ENCODE results near the gene SPDYE18. TPM values are rescaled to one million over a fixed set of nuclear protein-coding genes. Genes with fewer than 3 reads are reported as not detected.
"Not testable (repeated sequence)": the region's sequence is repeated elsewhere in the genome, so short reads cannot be mapped to it uniquely, and the experiment has no call there.

The SPDYE18 gene
- 0.04 TPM in 1 of 2 replicates, not detected in the other for polyA plus RNA-seq (2013)

DNA sequence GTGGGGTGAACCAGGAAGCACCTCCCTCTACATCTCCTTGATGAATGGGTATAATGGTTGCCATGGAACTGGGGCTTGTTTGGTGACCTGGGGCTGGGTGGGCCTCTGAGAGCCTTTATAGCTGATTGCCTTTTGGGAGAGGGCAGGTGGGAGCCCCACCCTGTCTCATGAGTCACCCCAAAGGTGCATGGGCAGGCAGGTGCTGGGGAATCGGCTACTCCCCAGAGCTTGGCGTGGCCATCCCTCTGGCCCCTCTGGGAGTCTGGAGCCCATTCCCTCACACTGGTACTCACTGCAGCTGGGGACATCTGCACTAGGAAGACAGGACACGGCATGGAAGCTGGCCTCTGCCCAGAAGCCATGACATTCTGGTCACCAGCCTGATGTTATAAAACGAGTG lies at the start of gene SPDYE18:
Gene SPDYE18 (minus strand): TSS at position 2 of the 400 bp plus-strand sequence. CDS start 2,046 bp downstream, outside the sequence.
- not testable (repeated sequence) for H2BK5ac ChIP-seq (ENCODE audit: low read depth, low read length, poor library complexity); H3K9ac ChIP-seq (ENCODE audit: low read length); H4K91ac ChIP-seq (ENCODE audit: low read depth, low read length); H3K4me2 ChIP-seq (ENCODE audit: low read length); H3K4ac ChIP-seq (ENCODE audit: low read depth, low read length); H3K18ac ChIP-seq (ENCODE audit: low read length); H3K23ac ChIP-seq (ENCODE audit: low read length); H2BK120ac ChIP-seq (ENCODE audit: insufficient read depth, low read length, poor library complexity); H3K4me1 ChIP-seq (ENCODE audit: control insufficient read depth in 1 of 2, insufficient read depth in 2 of 2, low read length in 2 of 2); H3K27me3 ChIP-seq (ENCODE audit: insufficient read depth, low read length); H3K79me2 ChIP-seq (ENCODE audit: control insufficient read depth, insufficient read depth, low read length, poor library complexity); H3K4me3 ChIP-seq (ENCODE audit: low read depth, low read length); H2AK5ac ChIP-seq (ENCODE audit: low read length); H4K8ac ChIP-seq (ENCODE audit: low read depth, low read length); DNase-seq; H2AFZ ChIP-seq (ENCODE audit: insufficient read depth, low read length, poor library complexity); H3K36me3 ChIP-seq (ENCODE audit: control insufficient read depth in 1 of 2, insufficient read depth in 2 of 2, low read length in 2 of 2); H3K79me1 ChIP-seq (ENCODE audit: low read length); H3K9me3 ChIP-seq (ENCODE audit: insufficient read depth, low read depth, low read length); H2BK12ac ChIP-seq (ENCODE audit: low read length); H3K14ac ChIP-seq (ENCODE audit: low read length); H4K12ac ChIP-seq (ENCODE audit: low read depth, low read length); H3K27ac ChIP-seq (ENCODE audit: low read depth, low read length)
- no CpG with 5 or more reads among the region's 4 CpGs for WGBS (ENCODE audit: extremely low coverage, insufficient coverage, insufficient read length)

GRCh38 chr7:77108362-77108761 lies 46.0 kb upstream of the SPDYE18 start:
- no CpG with 5 or more reads among the region's 1 CpG for WGBS (ENCODE audit: extremely low coverage, insufficient coverage, insufficient read length)
- not testable (repeated sequence) for H3K14ac ChIP-seq (ENCODE audit: low read length); H3K79me2 ChIP-seq (ENCODE audit: control insufficient read depth, insufficient read depth, low read length, poor library complexity)

DNA sequence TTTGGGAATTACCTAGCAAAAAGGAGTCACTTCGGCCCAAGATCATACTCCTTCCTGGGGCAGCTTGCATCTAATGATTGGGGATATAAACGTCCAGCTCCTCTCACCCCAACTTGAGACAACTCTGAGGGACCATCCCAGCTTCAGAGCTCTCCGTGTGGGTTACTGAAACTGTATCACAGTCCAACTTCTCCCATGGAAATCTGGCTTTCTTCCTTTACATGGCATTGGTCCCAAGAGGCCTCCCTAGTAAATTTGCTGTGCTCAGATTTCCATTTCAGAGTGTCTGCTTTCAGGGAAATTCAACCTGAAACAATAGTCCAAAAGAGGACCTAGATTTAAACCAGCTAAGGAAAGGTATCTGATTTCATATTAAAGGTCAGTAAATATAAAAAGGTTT lies 45.3 kb upstream of the SPDYE18 start:
- not testable (repeated sequence) for H3K27ac ChIP-seq (ENCODE audit: low read depth, low read length); H3K4ac ChIP-seq (ENCODE audit: low read depth, low read length); H2AFZ ChIP-seq (ENCODE audit: insufficient read depth, low read length, poor library complexity); H3K27me3 ChIP-seq (ENCODE audit: insufficient read depth, low read length); H3K36me3 ChIP-seq (ENCODE audit: control insufficient read depth in 1 of 2, insufficient read depth in 2 of 2, low read length in 2 of 2); H3K9ac ChIP-seq (ENCODE audit: low read length); H4K12ac ChIP-seq (ENCODE audit: low read depth, low read length); H3K14ac ChIP-seq (ENCODE audit: low read length); H3K9me3 ChIP-seq (ENCODE audit: insufficient read depth, low read depth, low read length); H2BK5ac ChIP-seq (ENCODE audit: low read depth, low read length, poor library complexity); H4K91ac ChIP-seq (ENCODE audit: low read depth, low read length); DNase-seq; H3K4me1 ChIP-seq (ENCODE audit: control insufficient read depth in 1 of 2, insufficient read depth in 2 of 2, low read length in 2 of 2); H4K8ac ChIP-seq (ENCODE audit: low read depth, low read length); H3K79me2 ChIP-seq (ENCODE audit: control insufficient read depth, insufficient read depth, low read length, poor library complexity); H2BK12ac ChIP-seq (ENCODE audit: low read length); H3K4me3 ChIP-seq (ENCODE audit: low read depth, low read length); H3K23ac ChIP-seq (ENCODE audit: low read length); H2AK5ac ChIP-seq (ENCODE audit: low read length); H3K79me1 ChIP-seq (ENCODE audit: low read length); H3K18ac ChIP-seq (ENCODE audit: low read length); H3K4me2 ChIP-seq (ENCODE audit: low read length); H2BK120ac ChIP-seq (ENCODE audit: insufficient read depth, low read length, poor library complexity)
- WGBS (ENCODE audit: extremely low coverage, insufficient coverage, insufficient read length): no CpG with 5 or more reads among the region's 3 CpGs

More at GRCh38 chr7:77108362-77108761, 46.0 kb upstream of the SPDYE18 start:
- not testable (repeated sequence) for H3K9me3 ChIP-seq (ENCODE audit: insufficient read depth, low read depth, low read length); H3K23ac ChIP-seq (ENCODE audit: low read length); H2BK12ac ChIP-seq (ENCODE audit: low read length); H3K27ac ChIP-seq (ENCODE audit: low read depth, low read length); H3K79me1 ChIP-seq (ENCODE audit: low read length); H3K27me3 ChIP-seq (ENCODE audit: insufficient read depth, low read length); DNase-seq; H3K18ac ChIP-seq (ENCODE audit: low read length); H3K36me3 ChIP-seq (ENCODE audit: control insufficient read depth in 1 of 2, insufficient read depth in 2 of 2, low read length in 2 of 2); H3K4me3 ChIP-seq (ENCODE audit: low read depth, low read length); H3K4me1 ChIP-seq (ENCODE audit: control insufficient read depth in 1 of 2, insufficient read depth in 2 of 2, low read length in 2 of 2); H2AK5ac ChIP-seq (ENCODE audit: low read length); H4K12ac ChIP-seq (ENCODE audit: low read depth, low read length); H3K4ac ChIP-seq (ENCODE audit: low read depth, low read length); H4K8ac ChIP-seq (ENCODE audit: low read depth, low read length); H3K4me2 ChIP-seq (ENCODE audit: low read length); H2BK5ac ChIP-seq (ENCODE audit: low read depth, low read length, poor library complexity); H2AFZ ChIP-seq (ENCODE audit: insufficient read depth, low read length, poor library complexity); H4K91ac ChIP-seq (ENCODE audit: low read depth, low read length); H2BK120ac ChIP-seq (ENCODE audit: insufficient read depth, low read length, poor library complexity); H3K9ac ChIP-seq (ENCODE audit: low read length)

- H3K27ac ChIP-seq (ENCODE audit: low read depth, low read length); H3K9me3 ChIP-seq (ENCODE audit: insufficient read depth, low read depth, low read length); H4K12ac ChIP-seq (ENCODE audit: low read depth, low read length); H3K18ac ChIP-seq (ENCODE audit: low read length); H2BK5ac ChIP-seq (ENCODE audit: low read depth, low read length, poor library complexity); H4K91ac ChIP-seq (ENCODE audit: low read depth, low read length); H4K8ac ChIP-seq (ENCODE audit: low read depth, low read length); H3K14ac ChIP-seq (ENCODE audit: low read length); H3K4me3 ChIP-seq (ENCODE audit: low read depth, low read length); H3K4ac ChIP-seq (ENCODE audit: low read depth, low read length); H3K4me2 ChIP-seq (ENCODE audit: low read length); H3K36me3 ChIP-seq (ENCODE audit: control insufficient read depth in 1 of 2, insufficient read depth in 2 of 2, low read length in 2 of 2); DNase-seq; H3K79me1 ChIP-seq (ENCODE audit: low read length); H2BK12ac ChIP-seq (ENCODE audit: low read length); H2AK5ac ChIP-seq (ENCODE audit: low read length); H3K9ac ChIP-seq (ENCODE audit: low read length); H3K4me1 ChIP-seq (ENCODE audit: control insufficient read depth in 1 of 2, insufficient read depth in 2 of 2, low read length in 2 of 2); H3K27me3 ChIP-seq (ENCODE audit: insufficient read depth, low read length); H3K23ac ChIP-seq (ENCODE audit: low read length); H2BK120ac ChIP-seq (ENCODE audit: insufficient read depth, low read length, poor library complexity); H3K79me2 ChIP-seq (ENCODE audit: control insufficient read depth, insufficient read depth, low read length, poor library complexity); H2AFZ ChIP-seq (ENCODE audit: insufficient read depth, low read length, poor library complexity): not testable (repeated sequence)
- no CpG with 5 or more reads among the region's 3 CpGs for WGBS (ENCODE audit: extremely low coverage, insufficient coverage, insufficient read length)
Observed at GRCh38 chr7:77105904-77106303, 43.5 kb upstream of the SPDYE18 start.
